IMR-90 (cell line): ENCODE results near the gene DAZL.

Experiments
- BHLHE40 ChIP-seq: fragments of 150-350 bp; IDR thresholded peaks from 2 replicates; pipeline ENCODE4 v1.6.1; 2016; ENCODE audit warnings: mild to moderate bottlenecking, low read depth, low read length
- CTCF ChIP-seq: conservative IDR thresholded peaks from 2 replicates; pipeline ENCODE4 v1.5.1; 2012; ENCODE audit warnings: mild to moderate bottlenecking, low read depth, low read length, improper control_type of control experiment
- MAFK ChIP-seq: IDR thresholded peaks from 2 replicates; pipeline ENCODE4 v1.6.1; 2012; ENCODE audit warnings: low read depth, low read length, improper control_type of control experiment
- MAZ ChIP-seq: IDR thresholded peaks from 2 replicates; pipeline ENCODE4 v1.6.1; 2012; ENCODE audit warnings: low read depth, mild to moderate bottlenecking, low read length, improper control_type of control experiment, moderate library complexity, borderline replicate concordance
- MXI1 ChIP-seq: IDR thresholded peaks from 2 replicates; pipeline ENCODE4 v1.6.1; 2012; ENCODE audit warnings: low read depth, mild to moderate bottlenecking, low read length, moderate library complexity, borderline replicate concordance
- POLR2A ChIP-seq: IDR thresholded peaks from 2 replicates; pipeline ENCODE4 v1.6.1; 2012; ENCODE audit warnings: mild to moderate bottlenecking, low read depth, low read length
- RFX5 ChIP-seq: IDR thresholded peaks from 2 replicates; pipeline ENCODE4 v1.8.0; 2012; ENCODE audit warnings: low read depth, mild to moderate bottlenecking, low read length, moderate library complexity

DNA sequence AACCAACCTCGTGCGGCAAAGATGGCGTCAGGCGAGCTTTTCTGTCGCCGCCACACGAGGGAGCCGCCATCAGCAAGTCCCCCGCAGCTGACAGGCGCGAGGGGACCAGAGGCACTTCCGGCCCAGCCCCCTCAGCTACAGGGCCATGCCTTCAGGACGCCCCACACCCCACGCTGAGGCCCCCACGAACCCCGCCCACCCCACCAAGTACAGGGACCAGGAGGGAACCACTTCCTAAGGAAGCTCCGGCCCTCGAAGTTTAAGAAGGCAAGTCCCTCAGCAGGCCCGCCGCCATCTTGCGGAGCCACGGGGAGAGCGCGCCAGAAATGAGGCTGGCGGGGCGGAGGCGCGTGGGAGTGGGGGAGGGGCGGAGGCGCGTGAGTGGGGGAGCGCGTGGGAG, 790 bp downstream of the DAZL start:
- TF ChIP-seq POLR2A (no peak), MAZ (no peak), CTCF (no peak), RFX5 (no peak), MAFK (no peak), BHLHE40 (no peak), MXI1 (no peak)
